Measurements from ENCODE around the gene TOP2B. TPM values are rescaled to one million over a fixed set of nuclear protein-coding genes. Genes with fewer than 3 reads are reported as not detected.

Gene TOP2B
- polyA plus RNA-seq, 1 experiment = 13.6 TPM

GRCh38 chr3:25582242-25582641 is 82.5 kb downstream of the TOP2B start:
- POLR2A ChIA-PET = no interaction called here
- Histone ChIP-seq H3K36me3 (ENCODE audit: control insufficient read depth, insufficient read depth, low read length) (no peaks in the 10 kb centered on the region), H3K27me3 (ENCODE audit: control insufficient read depth, insufficient read depth, low read length) (no peaks in the 10 kb centered on the region), H3K4me3 (ENCODE audit: low read depth, low read length) (no peak overlapping the region)
- CTCF ChIA-PET = interaction anchor here (1.2 kb wide), 1 partner anchor 81 kb away, joined by 3 read pairs; no protein-coding TSS in a partner anchor
- no peak for TF ChIP-seq CTCF (IDR thresholded peaks at IDR 0.05; ENCODE audit: insufficient read depth, low read depth, low read length)
- DNase-seq (ENCODE audit: low read depth) = no peak

- CTCF ChIA-PET = no interaction called here
- no peak for TF ChIP-seq CTCF (IDR thresholded peaks at IDR 0.05; ENCODE audit: insufficient read depth, low read depth, low read length)
- Histone ChIP-seq H3K27me3 (ENCODE audit: control insufficient read depth, insufficient read depth, low read length) (no peaks in the 10 kb centered on the region), H3K36me3 (ENCODE audit: control insufficient read depth, insufficient read depth, low read length) (no peaks in the 10 kb centered on the region), H3K4me3 (ENCODE audit: low read depth, low read length) (no peak overlapping the region)
- POLR2A ChIA-PET = no interaction called here
- DNase-seq (ENCODE audit: low read depth) = no peak
These were observed 82.9 kb downstream of the TOP2B start for GRCh38 chr3:25581823-25582222.

- Histone ChIP-seq H3K36me3 (ENCODE audit: control insufficient read depth, insufficient read depth, low read length) (no peaks in the 10 kb centered on the region), H3K4me3 (ENCODE audit: low read depth, low read length) (no peak overlapping the region), H3K27me3 (ENCODE audit: control insufficient read depth, insufficient read depth, low read length) (no peaks in the 10 kb centered on the region)
- no peak for DNase-seq (ENCODE audit: low read depth)
- POLR2A ChIA-PET = no interaction called here
- no peak for TF ChIP-seq CTCF (IDR thresholded peaks at IDR 0.05; ENCODE audit: insufficient read depth, low read depth, low read length)
- CTCF ChIA-PET = interaction anchor here (1.1 kb wide), 1 partner anchor 11 kb away, joined by 5 read pairs; no protein-coding TSS in a partner anchor
These were observed 83.4 kb downstream of the TOP2B start for GRCh38 chr3:25581335-25581734.

GRCh38 chr3:25580534-25580933 is 84.2 kb downstream of the TOP2B start:
- Histone ChIP-seq H3K36me3 (ENCODE audit: control insufficient read depth, insufficient read depth, low read length) (no peaks in the 10 kb centered on the region), H3K4me3 (ENCODE audit: low read depth, low read length) (no peak overlapping the region), H3K27me3 (ENCODE audit: control insufficient read depth, insufficient read depth, low read length) (no peaks in the 10 kb centered on the region)
- ChIA-PET CTCF (interaction anchor here (0.7 to 1.1 kb wide), 3 partner anchors 11 to 13 kb away, joined by 3 to 6 read pairs (median 5); no protein-coding TSS in a partner anchor), POLR2A (no interaction called here)
- no peak for DNase-seq (ENCODE audit: low read depth)
- no peak for TF ChIP-seq CTCF (IDR thresholded peaks at IDR 0.05; ENCODE audit: insufficient read depth, low read depth, low read length)

- no peaks in the 10 kb centered on the region for H3K36me3 ChIP-seq (ENCODE audit: control insufficient read depth, insufficient read depth, low read length)
- no peaks in the 10 kb centered on the region for H3K27me3 ChIP-seq (ENCODE audit: control insufficient read depth, insufficient read depth, low read length)
- TF ChIP-seq CTCF (IDR thresholded peaks at IDR 0.05; ENCODE audit: insufficient read depth, low read depth, low read length) = no peak
- no peak overlapping the region for H3K4me3 ChIP-seq (ENCODE audit: low read depth, low read length)
- ChIA-PET POLR2A (no interaction called here), CTCF (interaction anchor here (1.2 kb wide), 1 partner anchor 14 kb away, joined by 3 read pairs; no protein-coding TSS in a partner anchor)
- no peak for DNase-seq (ENCODE audit: low read depth)
These were observed 86.6 kb downstream of the TOP2B start for GRCh38 chr3:25578059-25578458.
